Breast epithelium (tissue), 4 donors: Measurements from ENCODE around the gene KLHL5. TPM values are rescaled to one million over a fixed set of nuclear protein-coding genes. Genes with fewer than 3 reads are reported as not detected.

Experiments
- DNase-seq, 2 donors: peaks; one replicate each; pipeline ENCODE4 v3.0.0-alpha.2; 2019; ENCODE audit warnings: low spot score in 2 of 2
- H3K27ac ChIP-seq, 2 donors: fragments of 200-600 bp; sonication (generic) in 1 of 2; one replicate each; pipeline ENCODE4 v1.5.1; 2016 to 2019; ENCODE audit warnings: mild to moderate bottlenecking in 1 of 2
- H3K27me3 ChIP-seq, 2 donors: fragments of 200-600 bp; sonication (generic) in 1 of 2; one replicate each; pipeline versions ENCODE4 v1.5.1 to v1.6.0; 2017 to 2019; ENCODE audit warnings: control low read depth in 1 of 2, mild to moderate bottlenecking in 1 of 2
- H3K36me3 ChIP-seq: fragments of 200-600 bp; one replicate; pipeline ENCODE4 v1.5.1; 2019
- H3K4me1 ChIP-seq, 2 donors: fragments of 200-600 bp; sonication (generic); one replicate each; pipeline ENCODE4 v1.5.1; 2016 to 2019; ENCODE audit warnings: control low read depth in 1 of 2
- H3K4me3 ChIP-seq, 3 donors: fragments of 200-600 bp; sonication (generic); 1 replicate in 2 of 3; 2 replicates in 1 of 3; pipeline ENCODE4 v1.5.1; 2016 to 2019; ENCODE audit warnings: mild to moderate bottlenecking in 3 of 3, moderate library complexity in 2 of 3
- H3K9me3 ChIP-seq, 2 donors: fragments of 200-600 bp; sonication (generic) in 1 of 2; one replicate each; pipeline ENCODE4 v1.5.1; 2016 to 2019; ENCODE audit warnings: control low read depth in 1 of 2
- CTCF ChIP-seq, 3 donors: fragments of 450-650 bp; IDR thresholded peaks; one replicate each; pipeline ENCODE4 v1.5.1; 2016 to 2017; ENCODE audit warnings: antibody characterized with exemption in 3 of 3, mild to moderate bottlenecking in 3 of 3, moderate library complexity in 3 of 3
- POLR2A ChIP-seq: fragments of 450-650 bp; IDR thresholded peaks from one replicate; pipeline ENCODE4 v1.6.1; 2016; ENCODE audit warnings: antibody characterized with exemption, mild to moderate bottlenecking, moderate library complexity
- POLR2AphosphoS5 ChIP-seq, 3 donors: sonication (generic); formaldehyde crosslinking; IDR thresholded peaks; one replicate each; pipeline ENCODE4 v1.6.1; 2017; ENCODE audit warnings: antibody characterized with exemption in 3 of 3
- intact Hi-C: fragments of 100-400 bp; cut with DNase I; formaldehyde crosslinking; loops from one replicate; pipeline ENCODE4 v1.15.1; 2023; ENCODE audit warnings: low total_unique reads
- total RNA-seq, 3 donors: library from RNA; depleted of rRNA; stranded (reverse); fragments of >200 nt; gene quantifications; one replicate each; pipeline ENCODE4 v1.1.0, GENCODE V29; 2016

The KLHL5 gene
- total RNA-seq, result 10 to 100 TPM; 23.0 to 54.9 (median 54.7) TPM

- H3K4me1 ChIP-seq, result no peaks in the 10 kb centered on the region
- H3K27ac ChIP-seq, result no peak within 1 kb of the TSS
- no peaks in the 10 kb centered on the region for H3K36me3 ChIP-seq
- H3K9me3 ChIP-seq, result no peaks in the 10 kb centered on the region
- no peaks in the 10 kb centered on the region for H3K27me3 ChIP-seq
- DNase-seq, result no peak
- TF ChIP-seq POLR2AphosphoS5 (IDR thresholded peaks at IDR 0.05), result no peak
- no peak for TF ChIP-seq POLR2A
- TF ChIP-seq CTCF (IDR thresholded peaks at IDR 0.05), result no peak
- intact Hi-C loops, result no loop called here
- no peak within 1 kb of the TSS for H3K4me3 ChIP-seq
Measured at GRCh38 chr4:39062094-39062769, at the start of gene KLHL5. Gene KLHL5, plus strand, starts transcription at chr4:39062232. Its CDS starts 421 bp downstream, at chr4:39062653.

GRCh38 chr4:39014028-39014427 is 48.0 kb upstream of the KLHL5 start:
- intact Hi-C loops, result no loop called here
- peaks cover 6 to 9% of the 10 kb centered on the region in 2 donors for H3K9me3 ChIP-seq
- TF ChIP-seq CTCF (IDR thresholded peaks at IDR 0.05) (no peak), POLR2A (no peak), POLR2AphosphoS5 (IDR thresholded peaks at IDR 0.05) (no peak)
- H3K4me1 ChIP-seq, result no peaks in the 10 kb centered on the region
- H3K36me3 ChIP-seq, result no peaks in the 10 kb centered on the region
- no peak overlapping the region for H3K27ac ChIP-seq
- no peak for DNase-seq
- H3K27me3 ChIP-seq, result no peaks in the 10 kb centered on the region
- no peak overlapping the region for H3K4me3 ChIP-seq

- Histone ChIP-seq H3K27ac (no peak overlapping the region), H3K4me3 (no peak overlapping the region), H3K9me3 (peaks cover 4 to 9% of the 10 kb centered on the region in 2 donors), H3K4me1 (no peaks in the 10 kb centered on the region), H3K36me3 (no peaks in the 10 kb centered on the region), H3K27me3 (no peaks in the 10 kb centered on the region)
- no peak for DNase-seq
- TF ChIP-seq CTCF (IDR thresholded peaks at IDR 0.05), result no peak
- intact Hi-C loops, result no loop called here
Measured at GRCh38 chr4:39020130-39020529, 41.9 kb upstream of the KLHL5 start.

GRCh38 chr4:39021631-39022030 is 40.4 kb upstream of the KLHL5 start:
- Histone ChIP-seq H3K9me3 (no peaks in the 10 kb centered on the region), H3K4me3 (no peak overlapping the region), H3K27me3 (no peaks in the 10 kb centered on the region), H3K27ac (no peak overlapping the region), H3K36me3 (no peaks in the 10 kb centered on the region), H3K4me1 (no peaks in the 10 kb centered on the region)
- intact Hi-C loops, result no loop called here
- TF ChIP-seq POLR2A (no peak), CTCF (IDR thresholded peaks at IDR 0.05) (no peak), POLR2AphosphoS5 (IDR thresholded peaks at IDR 0.05) (no peak)
- no peak for DNase-seq

GRCh38 chr4:39022241-39022640 is 39.8 kb upstream of the KLHL5 start:
- no peaks in the 10 kb centered on the region for H3K27me3 ChIP-seq
- no peaks in the 10 kb centered on the region for H3K36me3 ChIP-seq
- H3K4me3 ChIP-seq, result no peak overlapping the region
- intact Hi-C loops, result no loop called here
- no peaks in the 10 kb centered on the region for H3K9me3 ChIP-seq
- no peak for DNase-seq
- no peak overlapping the region for H3K27ac ChIP-seq
- H3K4me1 ChIP-seq, result no peaks in the 10 kb centered on the region
- TF ChIP-seq CTCF (IDR thresholded peaks at IDR 0.05), result no peak
- no peak for TF ChIP-seq POLR2AphosphoS5 (IDR thresholded peaks at IDR 0.05)
- no peak for TF ChIP-seq POLR2A
